ENCODE results near the gene KANSL1.

Gene KANSL1

GRCh38 chr17:46071796-46072195, 121.4 kb downstream of the KANSL1 start:
- no peak for DNase-seq

- DNase-seq: no peak
Measured at GRCh38 chr17:46064460-46064859, 128.8 kb downstream of the KANSL1 start.

- DNase-seq: no peak
Measured at GRCh38 chr17:46063241-46063640, 130.0 kb downstream of the KANSL1 start.

- DNase-seq: no peak
Measured at GRCh38 chr17:46061435-46061834, 131.8 kb downstream of the KANSL1 start.

- no peak for DNase-seq
Measured at GRCh38 chr17:46060461-46060860, 132.8 kb downstream of the KANSL1 start.

GRCh38 chr17:46059486-46059885, 133.7 kb downstream of the KANSL1 start:
- no peak for DNase-seq

GRCh38 chr17:46057366-46057765, 135.9 kb downstream of the KANSL1 start:
- DNase-seq: no peak

GRCh38 chr17:46056800-46057304, 136.4 kb downstream of the KANSL1 start:
- no peak for DNase-seq

- DNase-seq: no peak
Measured at GRCh38 chr17:46053911-46054534, 139.2 kb downstream of the KANSL1 start.

GRCh38 chr17:46049656-46050055, 143.6 kb downstream of the KANSL1 start:
- DNase-seq: no peak

- DNase-seq: no peak
Measured at GRCh38 chr17:46047856-46048255, 145.4 kb downstream of the KANSL1 start.

GRCh38 chr17:46047398-46047797, 145.8 kb downstream of the KANSL1 start:
- DNase-seq: no peak

- DNase-seq: no peak
Measured at GRCh38 chr17:46046957-46047356, 146.3 kb downstream of the KANSL1 start.

GRCh38 chr17:46045639-46046038, 147.6 kb downstream of the KANSL1 start:
- no peak for DNase-seq

GRCh38 chr17:46044989-46045388, 148.2 kb downstream of the KANSL1 start:
- no peak for DNase-seq

- no peak for DNase-seq
Measured at GRCh38 chr17:46044286-46044928, 148.8 kb downstream of the KANSL1 start.

GRCh38 chr17:46043606-46044005, 149.6 kb downstream of the KANSL1 start:
- DNase-seq: no peak

- no peak for DNase-seq
Measured at GRCh38 chr17:46042925-46043324, 150.3 kb downstream of the KANSL1 start.

GRCh38 chr17:46042246-46042645, 151.0 kb downstream of the KANSL1 start:
- no peak for DNase-seq

GRCh38 chr17:46039592-46040186, 153.5 kb downstream of the KANSL1 start:
- DNase-seq: no peak

- no peak for DNase-seq
Measured at GRCh38 chr17:46038937-46039336, 154.3 kb downstream of the KANSL1 start.

- DNase-seq: no peak
Measured at GRCh38 chr17:46038414-46038813, 154.8 kb downstream of the KANSL1 start.

- DNase-seq: no peak
Measured at GRCh38 chr17:46037722-46038255, 155.4 kb downstream of the KANSL1 start.

GRCh38 chr17:46036491-46036890, 156.7 kb downstream of the KANSL1 start:
- no peak for DNase-seq

Measured in activated CD8-positive, alpha-beta memory T cell treated with anti-CD3 and anti-CD28 coated beads, Interleukin-2, amount 50 U/mL, for 48 hours (primary cell).